HepG2 (cell line): ENCODE results near the gene WDR76. TPM values are rescaled to one million over a fixed set of nuclear protein-coding genes. Genes with fewer than 3 reads are reported as not detected.

Source experiments
- E2F5 ChIP-seq: sonication (generic); formaldehyde crosslinking; conservative IDR thresholded peaks from 2 replicates; pipeline ENCODE4 v1.4.0; 2020; ENCODE audit warnings: missing genetic modification reagents
- FOXJ3 ChIP-seq: sonication (generic); formaldehyde crosslinking; IDR thresholded peaks from 2 replicates; pipeline ENCODE4 v1.4.0; 2020; ENCODE audit warnings: missing genetic modification reagents, mild to moderate bottlenecking, borderline replicate concordance
- HDAC1 ChIP-seq: sonication (generic); formaldehyde crosslinking; IDR thresholded peaks from 2 replicates; pipeline ENCODE4 v1.5.1; 2020; ENCODE audit warnings: mild to moderate bottlenecking, missing genetic modification reagents
- HOMEZ ChIP-seq: IDR thresholded peaks from 2 replicates; pipeline ENCODE4 v1.6.1; 2016; ENCODE audit warnings: low read depth
- NRL ChIP-seq: sonication (generic); formaldehyde crosslinking; IDR thresholded peaks from 2 replicates; pipeline ENCODE4 v1.5.0; 2020; ENCODE audit warnings: missing genetic modification reagents, mild to moderate bottlenecking, moderate library complexity, borderline replicate concordance
- TBX2 ChIP-seq: sonication (generic); formaldehyde crosslinking; IDR thresholded peaks from 2 replicates; pipeline ENCODE4 v1.5.0; 2020; ENCODE audit warnings: missing genetic modification reagents, mild to moderate bottlenecking, borderline replicate concordance
- TBX3 ChIP-seq: fragments of 450-650 bp; IDR thresholded peaks from 2 replicates; pipeline ENCODE4 v1.6.1; 2017; ENCODE audit warnings: antibody characterized with exemption, mild to moderate bottlenecking, inconsistent platforms, borderline replicate concordance
- TCF7 ChIP-seq: sonication (generic); IDR thresholded peaks from 2 replicates; pipeline ENCODE4 v1.6.1; 2016; ENCODE audit warnings: antibody characterized with exemption, low read depth
- ZBTB1 ChIP-seq: sonication (generic); formaldehyde crosslinking; IDR thresholded peaks from 2 replicates; pipeline ENCODE4 v1.4.0; 2020; ENCODE audit warnings: missing genetic modification reagents, borderline replicate concordance
- ZNF407 ChIP-seq: sonication (generic); formaldehyde crosslinking; IDR thresholded peaks from one replicate; pipeline ENCODE4 v1.5.1; 2020; ENCODE audit warnings: mild to moderate bottlenecking, missing genetic modification reagents; ENCODE audit errors: not compliant biosample characterization
- ZNF552 ChIP-seq: sonication (generic); formaldehyde crosslinking; IDR thresholded peaks from 2 replicates; pipeline ENCODE4 v1.9.0; 2022; ENCODE audit warnings: missing genetic modification reagents, mild to moderate bottlenecking, borderline replicate concordance
- ZNF574 ChIP-seq: sonication (generic); formaldehyde crosslinking; IDR thresholded peaks from 2 replicates; pipeline ENCODE4 v1.4.0; 2020; ENCODE audit warnings: missing genetic modification reagents
- ZNF747 ChIP-seq: sonication (generic); formaldehyde crosslinking; IDR thresholded peaks from 2 replicates; pipeline ENCODE4 v1.8.1; 2023; ENCODE audit warnings: missing genetic modification reagents, mild to moderate bottlenecking, borderline replicate concordance
- ZNF772 ChIP-seq: sonication (generic); formaldehyde crosslinking; IDR thresholded peaks from 2 replicates; pipeline ENCODE4 v1.5.0; 2020; ENCODE audit warnings: mild to moderate bottlenecking, missing genetic modification reagents
- polyA plus RNA-seq, 8 experiments: library from polyadenylated mRNA; depleted of rRNA in 3 of 8; stranded (reverse) in 7 of 8; unstranded in 1 of 8; fragments of >200 nt; fragmentation: Illumina TruSeq in 4 of 8; extraction: Trizol in 4 of 8; gene quantifications; 2 replicates each; pipeline versions ENCODE4 v1.2.1 to v1.2.3, GENCODE V29; 2011 to 2016; ENCODE audit warnings: low read depth in 4 of 8, missing spikeins in 1 of 8, mixed read lengths in 1 of 8; ENCODE audit not compliant: insufficient read depth in 1 of 8
- total RNA-seq, 5 experiments: library from RNA; depleted of rRNA; stranded (reverse); fragments of >200 nt; fragmentation: Illumina TruSeq; extraction: Trizol; gene quantifications; 2 replicates each; pipeline ENCODE4 v1.2.3, GENCODE V29; 2016; ENCODE audit warnings: low read depth in 1 of 5

Gene WDR76
- total and polyA plus RNA-seq, 2 of the 13 experiments (the other 11 are each of a cell fraction or from before 2014, with no cell fraction given): 1.1 to 9.7 TPM

GRCh38 chr15:43826508-43827341 lies at the start of gene WDR76 (continued):
- TF ChIP-seq ZNF407 (CRISPR knock-in tag): no peak
- no peak for TF ChIP-seq ZNF772 (CRISPR knock-in tag)
- TF ChIP-seq ZNF574 (CRISPR knock-in tag): peak; percentile 87
- no peak for TF ChIP-seq TBX3
- 0 out of 2 replicates have a peak, but pooled peaks have one; percentile 38 for TF ChIP-seq HDAC1 (CRISPR knock-in tag)
- TF ChIP-seq E2F5 (CRISPR knock-in tag): peak; percentile 57; the same call in 1 of the 2 replicates
- TF ChIP-seq TBX2: peak; percentile 20; the same call in 1 of the 2 replicates
- no peak for TF ChIP-seq HOMEZ (CRISPR knock-in tag)
- peak; percentile 39; the same call in 1 of the 2 replicates for TF ChIP-seq NRL (CRISPR knock-in tag)
- TF ChIP-seq TCF7: no peak
- TF ChIP-seq ZNF747 (CRISPR knock-in tag): 0 out of 2 replicates have a peak, but pooled peaks have one; percentile 57
- no peak for TF ChIP-seq ZNF552 (CRISPR knock-in tag)
- no peak for TF ChIP-seq FOXJ3 (CRISPR knock-in tag)
- TF ChIP-seq ZBTB1 (CRISPR knock-in tag): no peak
